ENCODE results near the gene LMNA.

DNA sequence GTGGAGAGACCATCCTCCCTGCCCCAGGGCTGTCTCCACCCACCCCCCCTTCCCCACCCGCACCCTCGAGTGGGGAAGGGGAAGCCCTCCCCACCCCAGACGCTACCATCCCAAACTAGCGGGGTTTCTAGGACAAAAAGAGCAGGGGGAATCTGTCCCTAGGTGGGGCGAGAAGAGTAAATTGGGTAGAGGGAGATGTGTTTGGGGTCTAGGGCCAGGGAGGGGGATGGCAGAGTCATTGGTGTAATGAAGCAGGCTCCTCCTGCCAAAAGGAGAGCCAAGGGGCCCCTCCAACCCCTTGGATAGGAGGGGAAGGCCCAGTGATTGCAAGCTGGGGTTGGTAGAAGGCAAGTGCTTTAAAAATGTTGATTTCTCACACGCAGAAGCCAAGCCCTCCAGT lies 42.3 kb upstream of the LMNA start:
- TF ChIP-seq, protein P1, sequence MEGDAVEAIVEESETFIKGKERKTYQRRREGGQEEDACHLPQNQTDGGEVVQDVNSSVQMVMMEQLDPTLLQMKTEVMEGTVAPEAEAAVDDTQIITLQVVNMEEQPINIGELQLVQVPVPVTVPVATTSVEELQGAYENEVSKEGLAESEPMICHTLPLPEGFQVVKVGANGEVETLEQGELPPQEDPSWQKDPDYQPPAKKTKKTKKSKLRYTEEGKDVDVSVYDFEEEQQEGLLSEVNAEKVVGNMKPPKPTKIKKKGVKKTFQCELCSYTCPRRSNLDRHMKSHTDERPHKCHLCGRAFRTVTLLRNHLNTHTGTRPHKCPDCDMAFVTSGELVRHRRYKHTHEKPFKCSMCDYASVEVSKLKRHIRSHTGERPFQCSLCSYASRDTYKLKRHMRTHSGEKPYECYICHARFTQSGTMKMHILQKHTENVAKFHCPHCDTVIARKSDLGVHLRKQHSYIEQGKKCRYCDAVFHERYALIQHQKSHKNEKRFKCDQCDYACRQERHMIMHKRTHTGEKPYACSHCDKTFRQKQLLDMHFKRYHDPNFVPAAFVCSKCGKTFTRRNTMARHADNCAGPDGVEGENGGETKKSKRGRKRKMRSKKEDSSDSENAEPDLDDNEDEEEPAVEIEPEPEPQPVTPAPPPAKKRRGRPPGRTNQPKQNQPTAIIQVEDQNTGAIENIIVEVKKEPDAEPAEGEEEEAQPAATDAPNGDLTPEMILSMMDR (conservative IDR thresholded peaks at IDR 0.05; ENCODE audit: low read length), result no peak
- TF ChIP-seq EZH2phosphoT487 (IDR thresholded peaks at IDR 0.05; ENCODE audit: borderline replicate concordance, low read depth, low read length), result no peak

Data from OCI-LY7 (cell line).